Caki2 (cell line): ENCODE results near the gene CIP2A. TPM values are rescaled to one million over a fixed set of nuclear protein-coding genes. Genes with fewer than 3 reads are reported as not detected.

Experiments used
- DNase-seq: peaks from one replicate; pipeline ENCODE4 v3.0.0-alpha.2; 2015; ENCODE audit warnings: low read depth
- in situ Hi-C: cut with HindIII; loops from 2 replicates; pipeline ENCODE4 v1.10.0; 2016; ENCODE audit warnings: low sequenced_read_pairs, low pct_unique_long_range_greater_than_20kb, mixed read lengths
- total RNA-seq: library from RNA; depleted of rRNA; stranded (reverse); fragments of >200 nt; shearing (Covaris generic); gene quantifications from 2 replicates; pipeline ENCODE4 v1.2.3, GENCODE V29; 2014; ENCODE audit warnings: low replicate concordance; rRNA removed

Gene CIP2A
- total RNA-seq, 1 experiment from 2014 or later: 13.2 TPM

GRCh38 chr3:108524537-108524936 is 64.7 kb downstream of the CIP2A start:
- in situ Hi-C loops: no loop called here

GRCh38 chr3:108518895-108519294 is 70.3 kb downstream of the CIP2A start:
- no peak for DNase-seq
- in situ Hi-C loops: no loop called here

More at GRCh38 chr3:108524537-108524936, 64.7 kb downstream of the CIP2A start:
- DNase-seq: no peak

GRCh38 chr3:108516881-108517280 is 72.4 kb downstream of the CIP2A start:
- in situ Hi-C loops: no loop called here
- DNase-seq: no peak

GRCh38 chr3:108513961-108514360 is 75.3 kb downstream of the CIP2A start:
- in situ Hi-C loops: no loop called here
- DNase-seq: no peak

- DNase-seq: no peak
- in situ Hi-C loops: no loop called here
Observed at GRCh38 chr3:108512671-108513070, 76.6 kb downstream of the CIP2A start.

GRCh38 chr3:108511490-108511889 is 77.7 kb downstream of the CIP2A start:
- DNase-seq: no peak
- in situ Hi-C loops: no loop called here

- in situ Hi-C loops: no loop called here
- DNase-seq: no peak
Observed at GRCh38 chr3:108511055-108511454, 78.2 kb downstream of the CIP2A start.

- no peak for DNase-seq
- in situ Hi-C loops: no loop called here
Observed at GRCh38 chr3:108510496-108510895, 78.7 kb downstream of the CIP2A start, which contains the start of gene MYH15. TSS of gene MYH15 (minus strand) at chr3:108510596. CDS start at chr3:108510530, 66 bp downstream.

GRCh38 chr3:108509871-108510270 is 79.4 kb downstream of the CIP2A start:
- in situ Hi-C loops: no loop called here
- DNase-seq: no peak

- no peak for DNase-seq
- in situ Hi-C loops: no loop called here
Observed at GRCh38 chr3:108509263-108509662, 80.0 kb downstream of the CIP2A start.

GRCh38 chr3:108507902-108508301 is 81.3 kb downstream of the CIP2A start:
- in situ Hi-C loops: no loop called here
- DNase-seq: no peak

GRCh38 chr3:108505811-108506210 is 83.4 kb downstream of the CIP2A start:
- in situ Hi-C loops: no loop called here
- no peak for DNase-seq

- in situ Hi-C loops: no loop called here
- DNase-seq: no peak
Observed at GRCh38 chr3:108503722-108504121, 85.5 kb downstream of the CIP2A start.

- DNase-seq: no peak
- in situ Hi-C loops: no loop called here
Observed at GRCh38 chr3:108501535-108501934, 87.7 kb downstream of the CIP2A start.

GRCh38 chr3:108500728-108501127 is 88.5 kb downstream of the CIP2A start:
- in situ Hi-C loops: no loop called here
- DNase-seq: no peak

Other genes starting within 250 kb of the CIP2A start
- not detected in 2 replicates for gene MYH15, start 78.8 kb downstream of the CIP2A start, total RNA-seq
- 3.0 and 6.0 TPM in 2 replicates for gene DZIP3, start 284 bp upstream of the CIP2A start, total RNA-seq
- gene RETNLB, start 168.0 kb upstream of the CIP2A start, total RNA-seq: not detected in 2 replicates
- gene TRAT1, start 233.3 kb upstream of the CIP2A start, total RNA-seq: not detected in 2 replicates